HG02973 (cell line): ENCODE results near the gene ALDH3B2.
"Not testable (repeated sequence)": the region's sequence is repeated elsewhere in the genome, so short reads cannot be mapped to it uniquely, and the experiment has no call there.

Experiments
- ATAC-seq: cut with Tn5 transposase; IDR thresholded peaks from one replicate; pipeline ENCODE4 v1.9.1; 2021; ENCODE audit warnings: moderate library complexity; ENCODE audit not compliant: unreplicated experiment

Gene ALDH3B2

DNA sequence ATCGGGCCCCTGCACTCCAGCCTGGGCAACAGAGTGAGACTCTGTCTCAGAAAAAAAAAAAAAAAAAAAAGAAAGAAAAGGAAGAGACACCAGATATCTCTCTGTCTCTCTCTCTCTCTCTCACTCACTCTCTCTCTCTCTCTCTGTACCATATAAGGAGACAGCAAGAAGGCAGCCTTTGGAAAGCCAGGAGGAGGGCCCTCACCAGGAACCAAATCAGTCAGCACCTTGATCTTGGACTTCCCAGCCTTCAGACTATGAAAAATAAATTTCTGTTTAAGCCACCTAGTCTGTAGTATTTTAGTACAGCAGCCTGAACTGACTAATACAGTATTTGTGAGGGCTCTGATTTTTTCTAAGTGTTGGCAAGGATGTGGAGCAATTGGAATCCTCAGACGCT lies 13.6 kb upstream of the ALDH3B2 start:
- ATAC-seq, result no peak

DNA sequence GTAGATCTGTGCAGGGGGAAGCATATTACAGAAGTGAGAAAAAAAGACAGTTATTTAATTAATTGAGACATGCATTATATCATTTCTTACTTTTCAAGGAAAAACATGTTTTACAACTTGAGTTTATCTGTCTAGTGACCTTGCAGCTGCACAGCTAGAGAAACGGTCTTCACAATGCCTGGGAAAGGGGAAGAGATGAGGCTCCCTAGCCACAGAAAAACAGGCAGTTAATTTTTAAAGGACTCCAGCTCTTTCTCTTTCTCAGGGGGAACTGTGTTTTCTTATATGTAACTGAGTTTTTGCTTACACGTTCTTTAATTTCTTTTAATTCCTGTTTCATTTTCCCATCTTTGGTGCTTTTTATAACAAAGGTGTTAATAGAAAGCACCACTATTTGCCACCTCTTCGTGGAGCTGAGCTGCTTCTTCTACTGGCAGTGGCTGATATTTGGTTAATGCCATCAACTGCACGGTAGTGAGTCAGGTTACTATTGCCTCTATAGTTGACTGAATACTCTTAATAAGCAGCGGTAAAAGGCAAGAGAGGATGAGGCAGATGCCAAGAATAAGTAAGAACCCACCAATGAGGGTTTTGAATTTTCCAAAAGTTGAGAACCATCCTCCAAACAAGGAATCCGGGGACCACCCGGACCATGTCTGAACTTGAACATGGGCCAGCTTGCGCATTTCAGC lies 11.4 kb upstream of the ALDH3B2 start:
- not testable (repeated sequence) for ATAC-seq

DNA sequence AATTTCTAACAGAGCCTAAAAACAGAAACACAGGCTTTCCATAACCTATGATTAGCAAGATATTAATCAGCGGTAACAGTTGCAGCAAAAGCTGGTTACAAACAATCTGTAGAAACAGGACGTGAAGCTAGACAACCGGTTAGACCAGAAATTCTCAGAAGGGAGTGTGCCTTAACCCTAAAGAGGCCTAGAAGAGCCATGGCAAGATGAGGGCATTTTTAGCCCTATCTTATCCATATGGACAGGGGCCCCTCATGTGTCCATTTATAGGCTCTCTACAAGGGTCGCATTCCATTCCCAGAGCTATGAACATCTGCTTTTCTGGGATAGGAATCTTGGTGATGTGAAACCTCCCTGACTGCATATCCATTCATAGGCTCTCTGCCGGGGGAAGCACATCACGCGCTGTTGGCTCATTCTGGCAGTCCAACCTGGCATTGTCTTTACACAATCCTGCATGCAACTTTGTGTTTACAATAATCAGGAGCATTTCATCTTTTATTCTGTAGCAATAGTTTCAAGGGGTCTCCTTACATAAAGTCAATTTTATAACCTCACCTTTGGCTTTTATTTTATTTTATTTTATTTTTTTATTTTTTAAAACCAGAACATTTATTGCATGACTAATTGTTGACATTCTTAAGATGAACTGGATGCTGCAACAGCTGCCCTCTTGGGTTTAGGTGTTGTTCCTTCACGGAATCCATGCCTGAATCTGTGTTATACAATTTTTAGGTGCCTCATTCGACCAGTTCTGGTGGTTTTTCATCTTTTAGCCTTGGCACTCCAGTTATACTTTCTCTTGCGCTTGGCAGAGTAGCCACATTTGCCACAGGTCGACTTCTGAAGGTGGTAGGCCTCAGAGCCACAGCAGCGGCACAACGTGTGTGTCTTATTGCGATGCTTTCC lies 8.0 kb upstream of the ALDH3B2 start:
- not testable (repeated sequence) for ATAC-seq

DNA sequence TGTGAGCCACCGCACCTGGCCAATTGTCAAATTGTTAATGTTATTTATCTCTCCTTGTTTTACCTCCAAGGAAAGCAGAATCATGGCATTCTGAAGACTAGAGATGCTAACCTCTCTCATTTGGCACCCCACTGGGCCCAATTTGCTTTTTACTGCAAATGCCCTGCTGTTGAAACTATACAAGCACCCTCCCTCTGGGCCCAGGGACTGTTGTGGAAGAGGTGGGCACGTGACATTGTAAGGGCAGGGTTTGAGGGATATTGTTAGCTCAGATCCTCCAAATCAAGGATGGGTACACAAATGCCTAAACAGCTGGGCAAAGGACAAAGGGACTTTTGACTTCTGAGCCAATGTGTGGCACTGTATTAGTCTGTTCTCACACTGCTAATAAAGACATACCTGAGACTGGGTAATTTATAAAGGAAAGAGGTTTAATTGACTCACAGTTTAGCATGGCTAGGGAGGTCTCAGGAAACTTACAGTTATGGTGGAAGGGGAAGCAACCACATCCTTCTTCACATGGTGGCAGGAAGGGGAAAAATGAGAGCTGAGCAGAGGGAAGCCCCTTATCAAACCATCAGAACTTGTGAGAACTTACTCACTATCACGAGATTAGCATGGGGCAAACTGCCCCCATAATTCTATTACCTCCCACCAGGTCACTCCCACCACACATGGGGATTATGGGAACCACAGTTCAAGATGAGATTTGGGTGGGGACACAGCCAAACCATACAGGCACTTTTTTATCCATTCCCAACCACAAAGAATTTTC lies 6.5 kb upstream of the ALDH3B2 start:
- no peak for ATAC-seq

DNA sequence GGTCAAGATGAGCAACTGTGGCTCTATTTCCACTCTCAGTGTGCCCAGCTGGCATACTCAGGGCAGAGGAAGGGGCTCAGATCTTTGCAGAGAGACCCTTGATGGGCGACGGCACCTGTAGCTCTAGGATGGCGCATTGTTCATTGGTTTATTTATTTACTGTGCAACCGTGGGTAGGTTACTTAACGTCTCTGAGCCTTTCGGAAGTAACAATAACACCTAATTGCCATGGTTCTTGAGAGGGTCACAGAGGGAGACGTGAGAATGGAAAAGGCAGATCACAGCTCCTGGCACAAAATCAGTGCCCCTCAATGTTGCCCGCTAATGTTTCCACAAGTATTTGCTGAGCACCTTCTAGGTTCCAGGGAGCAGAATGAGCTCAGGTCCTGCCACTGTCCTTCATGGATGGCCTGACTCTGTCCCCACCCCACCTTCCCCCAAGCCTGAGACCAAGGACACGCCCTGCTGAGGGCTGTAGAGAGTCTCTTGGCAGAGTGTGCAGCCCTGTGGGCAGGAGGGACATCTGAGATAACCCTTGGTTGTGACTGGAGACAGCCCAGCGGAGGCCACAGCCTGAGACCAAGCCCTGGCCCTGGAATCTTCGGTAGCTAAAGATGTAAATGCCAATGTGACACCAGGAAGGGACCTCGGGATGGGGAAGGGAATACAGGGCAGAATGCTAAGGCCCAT lies 780 bp upstream of the ALDH3B2 start:
- ATAC-seq, result no peak

DNA sequence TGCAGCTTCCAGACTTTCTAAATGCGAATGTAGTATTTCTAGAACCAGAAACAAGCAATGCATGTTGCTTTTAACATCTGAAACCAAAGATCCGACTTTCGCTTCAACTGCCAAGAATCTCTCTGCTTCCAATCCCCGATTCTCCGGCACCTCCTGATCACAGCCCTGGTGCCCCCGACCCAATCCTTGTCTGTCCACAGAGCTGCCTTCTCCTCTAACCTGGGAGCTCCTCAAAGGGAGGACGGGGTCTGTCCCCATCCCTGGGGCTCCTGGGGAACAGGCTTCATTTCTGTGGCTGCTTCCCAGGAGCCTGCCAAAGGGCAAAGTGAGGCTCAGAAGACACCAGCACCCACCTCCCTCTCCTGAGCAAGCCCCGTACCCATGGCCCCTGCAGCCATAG lies 521 bp downstream of the ALDH3B2 start:
- ATAC-seq, result no peak

DNA sequence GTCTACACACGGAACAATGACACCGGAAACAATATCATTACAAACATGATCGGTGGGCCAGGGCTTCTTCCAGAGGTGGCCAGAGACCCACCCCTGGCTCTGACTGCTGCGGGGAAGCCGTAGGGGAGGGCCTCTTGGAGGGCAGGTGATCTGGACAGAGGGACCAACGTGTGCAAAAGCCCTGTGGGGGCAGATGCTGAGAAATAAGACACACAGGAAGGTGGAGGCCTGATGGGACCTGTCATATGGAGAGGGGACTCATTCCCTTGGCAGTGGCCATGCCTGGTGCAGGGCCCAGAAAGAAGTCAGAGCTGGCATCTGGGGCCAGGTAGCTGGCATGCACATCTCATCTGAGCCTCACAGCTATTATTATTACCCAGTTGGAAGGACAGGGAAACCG lies 1.1 kb downstream of the ALDH3B2 start:
- no peak for ATAC-seq

DNA sequence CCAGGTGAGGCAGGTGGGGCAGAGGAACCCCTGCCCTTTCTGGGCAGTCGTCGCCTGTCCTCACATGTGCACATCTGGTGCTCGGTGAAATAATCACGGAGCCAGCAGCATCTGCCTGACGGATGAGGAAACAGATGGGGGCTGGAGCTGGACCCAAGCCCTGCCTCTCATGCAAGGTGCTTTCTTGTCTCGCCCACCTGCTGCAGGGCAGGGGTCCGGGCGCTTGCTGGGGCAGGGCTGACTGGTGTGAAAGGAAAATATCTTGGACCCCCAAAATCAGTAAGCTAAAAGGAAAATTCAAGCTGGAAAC lies 3.3 kb downstream of the ALDH3B2 start:
- no peak for ATAC-seq

DNA sequence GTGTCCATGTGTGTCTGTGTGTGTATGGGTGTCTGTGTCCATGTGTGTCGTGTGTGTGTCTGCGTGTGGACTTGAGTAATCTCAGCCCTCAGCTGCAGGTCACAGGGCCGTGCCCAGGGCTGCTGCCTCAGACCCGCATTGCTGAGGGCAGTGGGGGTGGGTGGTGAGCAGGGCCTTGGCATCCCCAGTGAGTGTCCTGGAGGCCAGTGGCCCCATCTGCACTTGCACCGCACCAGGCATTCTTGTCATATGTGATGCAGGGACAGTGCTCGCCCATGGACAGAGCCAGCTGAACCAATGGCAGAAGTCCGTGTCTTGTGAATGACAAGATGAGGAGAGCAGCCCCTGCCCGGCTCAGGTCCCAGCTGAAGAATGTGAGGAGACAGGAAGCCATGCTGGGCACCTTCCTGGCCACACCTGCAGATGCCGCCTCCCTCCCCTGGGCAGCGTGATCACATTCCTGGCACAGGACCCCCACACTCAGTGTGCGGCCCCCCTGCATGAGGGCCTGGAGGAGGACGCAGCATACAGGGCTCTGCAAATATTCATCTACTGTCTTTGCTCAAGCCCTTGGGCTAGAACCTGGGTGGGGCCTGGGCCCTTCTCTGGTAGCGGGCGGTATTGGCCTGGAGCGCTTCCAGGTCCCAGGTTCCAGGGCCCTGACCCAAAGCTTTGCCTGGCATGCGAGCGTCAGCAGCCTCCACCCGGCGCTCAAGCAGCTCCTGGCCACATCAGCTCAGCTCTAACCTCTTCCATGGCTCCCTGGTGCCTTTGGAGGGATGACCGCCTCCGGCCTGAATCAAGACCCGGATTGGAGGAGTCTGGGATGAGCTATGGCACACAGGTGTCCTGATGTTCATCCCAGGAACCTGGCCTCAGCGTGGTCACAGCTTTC lies 3.9 kb downstream of the ALDH3B2 start:
- no peak for ATAC-seq

DNA sequence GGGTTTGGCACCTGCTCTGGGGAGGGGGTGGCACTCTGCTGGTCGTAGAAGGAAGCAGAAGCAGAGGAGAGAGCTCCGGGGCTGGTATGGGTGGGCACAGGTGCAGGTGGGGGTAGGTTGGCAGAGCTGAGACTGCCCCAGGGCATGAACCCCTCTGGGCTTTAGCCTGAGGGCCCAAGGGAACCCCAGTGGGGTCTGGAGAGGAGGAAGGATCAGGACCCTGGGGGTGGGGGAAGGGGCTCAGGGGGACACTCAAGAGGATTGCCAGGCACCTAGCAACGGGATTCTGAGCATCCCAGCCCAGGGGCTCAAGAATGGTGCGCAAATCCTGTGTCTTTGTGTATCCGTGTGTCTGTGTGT lies 6.3 kb downstream of the ALDH3B2 start:
- ATAC-seq, result no peak

DNA sequence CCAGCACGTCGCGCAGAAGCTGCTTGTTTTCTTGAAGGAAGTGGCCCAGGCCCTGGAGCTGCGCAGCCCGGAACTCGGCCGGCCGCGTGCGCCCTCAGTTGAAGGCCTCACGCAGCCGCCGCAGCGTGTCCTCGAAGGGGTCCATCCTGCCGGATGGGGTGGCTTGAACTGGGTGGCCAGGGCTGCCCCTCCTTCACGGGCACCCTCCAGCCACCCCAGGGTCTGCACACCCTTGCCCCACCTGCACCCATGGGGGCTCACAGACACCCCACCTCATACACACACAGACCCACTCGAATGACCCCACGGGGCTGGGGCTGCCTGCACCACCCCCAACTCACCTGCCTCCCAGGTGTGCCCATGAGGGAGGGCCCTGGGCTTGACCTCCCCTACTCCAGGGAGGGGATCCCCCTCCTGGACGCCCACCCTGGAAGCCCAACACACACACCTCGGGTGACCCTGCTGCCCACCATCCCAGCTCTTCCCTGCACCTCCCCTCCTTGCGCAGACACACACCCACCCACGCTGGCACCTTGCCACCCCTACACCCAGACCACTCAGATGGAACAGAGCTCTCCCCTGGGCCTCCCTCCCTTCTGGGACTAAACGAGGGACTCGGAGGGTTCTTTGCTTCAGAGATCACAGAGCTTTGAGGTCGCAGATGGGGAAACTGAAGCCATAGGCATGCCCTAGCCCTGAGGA lies 6.8 kb downstream of the ALDH3B2 start:
- ATAC-seq, result no peak

DNA sequence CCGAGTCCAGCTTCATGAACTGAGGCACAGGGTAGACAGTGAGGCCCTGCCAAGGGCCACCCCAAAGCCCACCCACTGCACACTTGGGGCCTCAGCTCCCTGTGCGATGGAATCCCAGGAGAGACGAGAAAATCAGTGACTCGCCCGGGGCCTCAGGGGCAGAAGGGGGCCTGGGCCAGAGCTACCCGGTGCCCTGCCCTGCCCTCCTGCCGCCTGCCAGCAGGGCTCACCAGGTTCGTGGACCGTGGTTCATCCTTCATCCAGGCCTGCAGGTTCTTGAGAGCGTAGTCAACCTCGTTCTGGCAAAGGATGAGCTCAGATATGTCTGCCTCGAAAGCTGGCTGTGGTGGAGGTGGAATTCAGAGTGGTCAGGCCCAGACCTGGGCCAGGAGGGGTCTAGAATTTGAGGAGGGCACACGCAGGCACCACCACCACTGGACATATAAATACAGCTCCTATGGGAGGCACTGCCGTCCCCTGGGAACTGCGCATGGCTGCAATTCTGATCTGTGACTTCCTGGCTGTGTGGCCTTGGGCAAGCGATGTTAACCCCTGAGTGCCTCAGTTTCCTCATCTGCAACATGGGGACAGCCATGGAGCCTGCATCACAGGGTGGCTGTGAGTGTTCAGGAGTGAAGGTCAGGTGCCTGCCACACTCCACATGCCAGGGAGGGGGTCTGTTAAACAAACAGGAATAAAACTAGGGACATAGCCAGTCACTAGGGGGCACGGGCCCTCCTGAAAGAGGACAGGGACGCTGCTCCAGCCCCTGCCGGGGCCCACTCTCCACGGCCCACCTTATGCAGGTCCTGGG lies 7.5 kb downstream of the ALDH3B2 start:
- no peak for ATAC-seq

DNA sequence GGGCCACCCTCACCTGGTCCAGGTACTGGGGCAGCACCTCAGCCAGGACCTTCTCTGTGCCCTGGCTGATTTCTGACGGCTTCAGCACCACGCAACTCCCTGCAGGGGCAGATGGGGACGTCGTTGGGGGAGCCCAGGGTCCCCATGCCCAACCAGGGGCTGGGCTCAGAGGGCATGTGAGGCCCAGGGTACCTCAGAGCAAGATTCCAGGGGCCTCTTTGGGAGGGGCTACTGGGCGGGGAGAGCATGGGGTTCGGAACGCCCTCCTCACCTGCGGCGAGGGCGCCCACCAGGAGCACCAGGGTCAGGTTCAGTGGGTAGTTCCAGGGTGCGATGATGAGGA lies 8.1 kb downstream of the ALDH3B2 start:
- no peak for ATAC-seq

DNA sequence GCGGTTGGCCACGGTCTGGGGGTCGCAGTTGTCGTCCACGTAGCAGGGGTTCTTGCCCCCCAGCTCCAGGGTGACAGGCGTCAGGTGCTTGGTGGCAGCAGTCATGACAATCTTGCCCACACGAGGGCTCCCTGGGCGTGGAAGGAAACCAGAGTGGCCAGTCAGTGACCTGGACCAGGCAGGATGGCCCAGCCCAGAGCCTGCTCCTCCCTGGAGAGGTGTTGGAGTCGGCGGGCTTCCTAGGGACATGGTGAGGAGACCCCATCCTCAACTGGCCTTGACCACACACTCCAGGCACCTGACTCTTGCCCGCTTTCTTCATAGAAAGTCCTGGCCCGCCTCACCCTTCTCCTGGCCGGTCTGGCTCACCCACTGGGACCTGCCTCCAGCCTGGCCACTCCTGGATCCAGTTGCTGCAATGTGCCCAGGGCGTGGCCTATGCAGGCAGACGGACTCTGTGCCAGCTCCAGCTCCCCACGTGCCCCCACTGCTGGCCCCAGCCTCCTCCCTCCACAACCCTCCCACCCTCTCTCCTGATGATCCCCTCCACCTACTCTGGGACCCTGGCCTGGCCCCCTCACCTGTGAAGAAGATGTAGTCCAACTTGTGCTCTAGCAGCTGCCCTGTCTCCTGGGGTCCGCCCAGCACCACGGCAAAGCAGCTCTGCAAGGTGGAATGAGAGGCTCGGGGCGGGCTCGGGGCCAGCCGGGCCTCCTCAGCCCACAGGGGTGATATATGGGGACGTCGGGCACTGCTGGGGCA lies 8.7 kb downstream of the ALDH3B2 start:
- ATAC-seq, result no peak

DNA sequence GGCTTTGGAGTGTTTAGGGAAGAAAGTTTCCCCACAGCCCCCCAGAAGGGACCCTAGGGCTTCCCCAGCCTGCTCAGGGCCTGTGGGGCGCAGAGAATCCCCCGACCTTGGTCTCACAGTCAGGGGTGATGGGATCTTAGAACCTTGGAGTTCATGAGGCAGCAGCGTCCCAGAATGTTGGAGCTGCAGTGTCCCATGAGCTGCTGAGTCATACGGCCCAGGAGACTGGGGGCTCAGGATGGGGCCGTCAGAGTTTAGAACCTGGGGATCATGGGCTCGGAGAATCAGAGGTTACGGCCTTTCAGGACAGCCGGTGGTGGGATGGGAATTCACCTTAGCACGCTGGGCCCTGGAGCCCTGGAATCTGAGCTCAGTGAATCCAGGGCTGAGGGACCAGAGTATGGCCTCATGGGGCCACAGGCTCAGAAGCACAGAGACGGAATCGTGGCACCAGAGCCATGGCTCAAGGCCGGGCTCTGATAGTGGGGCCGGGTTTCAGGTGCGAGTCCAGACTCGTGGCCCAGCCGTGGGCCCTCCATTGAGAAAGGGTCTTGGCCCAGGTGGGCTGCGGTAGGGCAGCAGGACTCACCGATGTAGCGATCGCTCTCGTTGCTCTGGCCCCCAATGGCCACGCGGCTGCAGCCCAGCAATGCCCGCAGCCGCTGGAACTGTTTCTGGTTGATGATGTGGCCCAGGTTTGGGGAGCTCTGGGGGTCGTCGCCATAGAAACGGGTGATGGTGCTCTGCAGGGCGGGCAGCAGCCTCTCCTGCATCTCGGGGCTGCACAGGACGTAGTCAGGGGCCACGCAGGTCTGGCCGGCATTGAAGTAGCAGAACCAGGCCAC lies 9.5 kb downstream of the ALDH3B2 start:
- ATAC-seq, result no peak

DNA sequence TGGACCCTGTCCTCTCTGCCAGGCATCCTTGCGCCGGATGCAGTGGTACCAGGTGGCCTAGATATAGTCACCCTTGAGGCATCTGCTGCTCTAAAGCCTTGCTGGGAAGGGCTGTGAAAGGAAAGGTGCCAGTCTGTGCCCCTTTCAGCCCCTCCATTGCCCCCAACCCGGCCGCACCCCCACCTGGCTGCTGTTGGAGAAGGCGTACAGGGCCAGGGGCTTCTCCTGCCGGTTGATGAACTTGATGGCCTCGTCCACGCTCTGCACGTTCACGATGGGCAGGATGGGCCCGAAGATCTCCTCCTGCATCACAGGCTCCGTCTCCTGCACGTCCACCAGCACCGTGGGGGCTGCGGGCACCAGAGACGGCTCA lies 10.2 kb downstream of the ALDH3B2 start:
- no peak for ATAC-seq

DNA sequence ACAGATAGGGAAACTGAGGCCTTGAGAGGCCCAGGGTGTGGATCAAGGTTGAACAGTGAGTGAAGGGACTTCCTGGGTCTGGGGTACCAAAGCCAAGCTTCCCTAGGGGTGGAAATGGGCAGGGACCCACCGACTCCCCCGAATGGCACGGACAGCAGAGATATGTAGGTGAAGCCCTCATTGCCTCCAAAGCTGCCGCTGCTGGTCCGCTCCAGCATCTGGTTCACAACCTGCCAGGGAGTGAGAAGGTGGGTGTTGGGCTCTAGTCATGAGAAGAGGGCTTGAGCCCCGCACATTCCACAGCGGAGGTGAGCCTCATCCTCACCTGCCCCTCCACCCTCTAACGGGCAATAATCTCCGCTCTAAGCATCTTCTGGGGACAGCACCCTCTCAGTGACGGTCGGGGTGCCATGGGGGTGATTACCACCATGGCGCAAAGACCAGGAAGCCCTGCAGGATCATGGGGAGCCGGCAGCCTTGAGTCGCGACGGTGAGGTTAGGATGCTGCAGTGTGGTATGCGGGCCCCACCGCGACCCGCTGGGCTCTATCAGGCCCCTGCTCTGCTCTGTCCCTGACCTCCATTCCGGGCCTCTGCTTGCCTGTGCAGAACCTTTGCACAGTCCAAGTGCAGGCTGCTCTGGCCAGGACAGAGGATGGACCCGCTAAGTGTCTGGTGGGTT lies 10.8 kb downstream of the ALDH3B2 start:
- no peak for ATAC-seq
